RWPE2 (cell line): ENCODE results near the gene XIRP2.

Experiments used
- ATAC-seq: fragments of 200-7000 bp; cut with Tn5 transposase; 3 replicates; pipeline ENCODE4 v1.9.1; 2021; ENCODE audit warnings: low read depth
- DNase-seq: peaks from one replicate; pipeline ENCODE4 v3.0.0-alpha.2; 2020; ENCODE audit warnings: low spot score
- H3K27ac ChIP-seq: fragments of 450-650 bp; 2 replicates; pipeline ENCODE4 v1.5.1; 2017; ENCODE audit warnings: mild to moderate bottlenecking; ENCODE audit not compliant: poor library complexity, severe bottlenecking
- H3K27me3 ChIP-seq: fragments of 250-450 bp; sonication (Bioruptor Pico); 2 replicates; pipeline ENCODE4 v1.5.1; 2021; ENCODE audit warnings: mild to moderate bottlenecking, moderate library complexity; ENCODE audit not compliant: insufficient read depth, poor library complexity, severe bottlenecking
- H3K36me3 ChIP-seq: fragments of 250-450 bp; sonication (Bioruptor Pico); 2 replicates; pipeline ENCODE4 v1.5.1; 2020; ENCODE audit warnings: low read depth, mild to moderate bottlenecking, moderate library complexity
- H3K4me1 ChIP-seq: fragments of 250-450 bp; sonication (Bioruptor Pico); 2 replicates; pipeline ENCODE4 v1.5.1; 2021; ENCODE audit warnings: mild to moderate bottlenecking, moderate library complexity; ENCODE audit not compliant: insufficient read depth, poor library complexity, severe bottlenecking
- H3K4me3 ChIP-seq: fragments of 250-450 bp; sonication (Bioruptor Pico); 2 replicates; pipeline ENCODE4 v1.5.1; 2021; ENCODE audit warnings: mild to moderate bottlenecking, moderate library complexity; ENCODE audit not compliant: severe bottlenecking
- H3K9me3 ChIP-seq: fragments of 250-450 bp; sonication (Bioruptor Pico); 2 replicates; pipeline ENCODE4 v1.5.1; 2021; ENCODE audit warnings: mild to moderate bottlenecking, moderate library complexity; ENCODE audit not compliant: severe bottlenecking
- CTCF ChIP-seq: fragments of 450-650 bp; IDR thresholded peaks from one replicate; pipeline ENCODE4 v1.5.1; 2017; ENCODE audit warnings: mild to moderate bottlenecking, moderate library complexity; ENCODE audit not compliant: poor library complexity, severe bottlenecking

XIRP2 gene

GRCh38 chr2:167147271-167147941 is 259.1 kb downstream of the XIRP2 start:
- no peaks in the 10 kb centered on the region for H3K27me3 ChIP-seq
- no peak for ATAC-seq

GRCh38 chr2:167151894-167152293 is 263.6 kb downstream of the XIRP2 start:
- ATAC-seq (no peak), DNase-seq (no peak)
- Histone ChIP-seq H3K36me3 (no peaks in the 10 kb centered on the region), H3K9me3 (no peaks in the 10 kb centered on the region), H3K4me3 (no peak overlapping the region), H3K27me3 (no peaks in the 10 kb centered on the region), H3K4me1 (no peaks in the 10 kb centered on the region), H3K27ac (no peak overlapping the region)
- TF ChIP-seq CTCF: no peak

More at GRCh38 chr2:167147271-167147941, 259.1 kb downstream of the XIRP2 start:
- Histone ChIP-seq H3K4me1 (no peaks in the 10 kb centered on the region), H3K27ac (no peak overlapping the region), H3K9me3 (no peaks in the 10 kb centered on the region), H3K4me3 (no peak overlapping the region), H3K36me3 (no peaks in the 10 kb centered on the region)
- no peak for TF ChIP-seq CTCF
- no peak for DNase-seq

- Histone ChIP-seq H3K9me3 (no peaks in the 10 kb centered on the region), H3K36me3 (no peaks in the 10 kb centered on the region), H3K4me3 (no peak overlapping the region), H3K4me1 (no peaks in the 10 kb centered on the region), H3K27ac (no peak overlapping the region), H3K27me3 (no peaks in the 10 kb centered on the region)
- ATAC-seq (no peak), DNase-seq (no peak)
- TF ChIP-seq CTCF: no peak
These were observed 269.2 kb downstream of the XIRP2 start for GRCh38 chr2:167157523-167157922.

GRCh38 chr2:167177196-167177595 is 288.9 kb downstream of the XIRP2 start:
- no peak overlapping the region for H3K4me3 ChIP-seq
- H3K9me3 ChIP-seq: no peaks in the 10 kb centered on the region
- DNase-seq (no peak), ATAC-seq (peak; percentile 49)
- TF ChIP-seq CTCF: no peak
- no peak overlapping the region for H3K27ac ChIP-seq
- no peaks in the 10 kb centered on the region for H3K27me3 ChIP-seq
- H3K36me3 ChIP-seq: no peaks in the 10 kb centered on the region
- H3K4me1 ChIP-seq: peaks cover 37% of the 10 kb centered on the region

- TF ChIP-seq CTCF: no peak
- Histone ChIP-seq H3K36me3 (no peaks in the 10 kb centered on the region), H3K4me1 (peaks cover 41% of the 10 kb centered on the region), H3K9me3 (no peaks in the 10 kb centered on the region), H3K4me3 (no peak overlapping the region), H3K27me3 (no peaks in the 10 kb centered on the region), H3K27ac (peak overlapping the region; percentile 41)
- ATAC-seq (peak; percentile 97), DNase-seq (no peak)
These were observed 292.9 kb downstream of the XIRP2 start for GRCh38 chr2:167181134-167181533.
